ENCODE results near the gene SLC6A17. TPM values are rescaled to one million over a fixed set of nuclear protein-coding genes. Genes with fewer than 3 reads are reported as not detected.

SLC6A17 gene
- total and polyA plus RNA-seq, 2 experiments from 2014 or later: 0.03 to 0.17 TPM

- H3K36me3 Mint-ChIP-seq (ENCODE audit: low read depth): no peaks in the 10 kb centered on the region; the same call in 2 of the 3 replicates
- no peak overlapping the region for H3K27ac ChIP-seq (ENCODE audit: low read depth)
- H4K20me1 ChIP-seq (replicated peaks; ENCODE audit: insufficient read depth): no peaks in the 10 kb centered on the region; the same call in 1 of the 2 replicates
- peaks cover 25% of the 10 kb centered on the region for H3K4me1 Mint-ChIP-seq
- H3K27me3 ChIP-seq (ENCODE audit: insufficient read depth): peaks cover 11% of the 10 kb centered on the region
- no peak overlapping the region for H3K27ac Mint-ChIP-seq
- peaks cover 13% of the 10 kb centered on the region for H3K27me3 Mint-ChIP-seq (ENCODE audit: insufficient read depth, low read depth, poor library complexity)
- no peaks in the 10 kb centered on the region; the same call in 2 of the 3 replicates for H3K9me3 Mint-ChIP-seq
- H3K36me3 ChIP-seq (ENCODE audit: insufficient read depth): no peaks in the 10 kb centered on the region
- H3K79me2 ChIP-seq (replicated peaks; ENCODE audit: insufficient read depth): no peaks in the 10 kb centered on the region
- ATAC-seq (no peak), DNase-seq (ENCODE audit: low spot score) (no peak)
- no peak for TF ChIP-seq REST (IDR thresholded peaks at IDR 0.05; ENCODE audit: unreplicated experiment)
- TF ChIP-seq CTCF (conservative IDR thresholded peaks at IDR 0.05; ENCODE audit: low read depth in 2 of 2): no peak
- no peak for TF ChIP-seq EZH2 (IDR thresholded peaks at IDR 0.05; ENCODE audit: low read depth, unreplicated experiment)
- TF ChIP-seq STAT1 (IDR thresholded peaks at IDR 0.05; ENCODE audit: unreplicated experiment): no peak
- no peak for TF ChIP-seq JUNB (IDR thresholded peaks at IDR 0.05; ENCODE audit: unreplicated experiment)
- H3K4me3 Mint-ChIP-seq: no peak overlapping the region
- no peak overlapping the region for H3K4me3 ChIP-seq
- peaks cover 10% of the 10 kb centered on the region; the same call in 1 of the 2 replicates for H3K4me1 ChIP-seq (ENCODE audit: insufficient read depth)
- H2AFZ ChIP-seq: no peak overlapping the region
- H3K4me2 ChIP-seq: no peak overlapping the region
- no peaks in the 10 kb centered on the region for H3K9me2 ChIP-seq (ENCODE audit: insufficient read depth)
- H3F3A ChIP-seq (replicated peaks; ENCODE audit: low read depth): peaks cover 13% of the 10 kb centered on the region; the same call in 1 of the 2 replicates
Observed at GRCh38 chr1:110205156-110205555, 54.9 kb downstream of the SLC6A17 start.

- Mint-ChIP-seq H3K36me3 (ENCODE audit: low read depth) (no peaks in the 10 kb centered on the region; the same call in 2 of the 3 replicates), H3K27ac (no peak overlapping the region), H3K27me3 (ENCODE audit: insufficient read depth, low read depth, poor library complexity) (peaks cover 9% of the 10 kb centered on the region), H3K4me1 (peaks cover 25% of the 10 kb centered on the region), H3K9me3 (no peaks in the 10 kb centered on the region; the same call in 2 of the 3 replicates), H3K4me3 (no peak overlapping the region)
- Histone ChIP-seq H3K9me2 (ENCODE audit: insufficient read depth) (no peaks in the 10 kb centered on the region), H3K4me2 (no peak overlapping the region), H3F3A (replicated peaks; ENCODE audit: low read depth) (peaks cover 13% of the 10 kb centered on the region; the same call in 1 of the 2 replicates), H3K4me3 (no peak overlapping the region), H3K4me1 (ENCODE audit: insufficient read depth) (peaks cover 10% of the 10 kb centered on the region; the same call in 1 of the 2 replicates), H4K20me1 (replicated peaks; ENCODE audit: insufficient read depth) (no peaks in the 10 kb centered on the region), H3K79me2 (replicated peaks; ENCODE audit: insufficient read depth) (no peaks in the 10 kb centered on the region), H3K27me3 (ENCODE audit: insufficient read depth) (peaks cover 12% of the 10 kb centered on the region), H3K27ac (ENCODE audit: low read depth) (no peak overlapping the region), H2AFZ (no peak overlapping the region), H3K36me3 (ENCODE audit: insufficient read depth) (no peaks in the 10 kb centered on the region)
- DNase-seq (ENCODE audit: low spot score) (no peak), ATAC-seq (no peak)
- no peak for TF ChIP-seq ZNF114 (CRISPR knock-in tag; IDR thresholded peaks at IDR 0.05)
- TF ChIP-seq CTCF (conservative IDR thresholded peaks at IDR 0.05; ENCODE audit: low read depth in 2 of 2): no peak
- TF ChIP-seq NANOG (IDR thresholded peaks at IDR 0.05; ENCODE audit: borderline replicate concordance): no peak
Observed at GRCh38 chr1:110205591-110206155, 55.4 kb downstream of the SLC6A17 start.

Data from GM23338 (cell line).